ENCODE data around the gene GABRA5.
"Not testable (repeated sequence)": the region's sequence is repeated elsewhere in the genome, so short reads cannot be mapped to it uniquely, and the experiment has no call there.

GABRA5 gene

GRCh38 chr15:26866298-26867199 lies at the start of gene GABRA5:
TSS of gene GABRA5 (plus strand) at chr15:26867062. CDS start at chr15:26869249, 2,187 bp downstream.
- DNase-seq, result no peak

- DNase-seq, result not testable (repeated sequence)
Observed at GRCh38 chr15:26831191-26831590, 35.7 kb upstream of the GABRA5 start.

GRCh38 chr15:26831951-26832350 lies 34.9 kb upstream of the GABRA5 start:
- no peak for DNase-seq

- DNase-seq, result peak in 2 of 3 donors; percentile 5 to 6
Observed at GRCh38 chr15:26838742-26839460, 28.0 kb upstream of the GABRA5 start.

DNA sequence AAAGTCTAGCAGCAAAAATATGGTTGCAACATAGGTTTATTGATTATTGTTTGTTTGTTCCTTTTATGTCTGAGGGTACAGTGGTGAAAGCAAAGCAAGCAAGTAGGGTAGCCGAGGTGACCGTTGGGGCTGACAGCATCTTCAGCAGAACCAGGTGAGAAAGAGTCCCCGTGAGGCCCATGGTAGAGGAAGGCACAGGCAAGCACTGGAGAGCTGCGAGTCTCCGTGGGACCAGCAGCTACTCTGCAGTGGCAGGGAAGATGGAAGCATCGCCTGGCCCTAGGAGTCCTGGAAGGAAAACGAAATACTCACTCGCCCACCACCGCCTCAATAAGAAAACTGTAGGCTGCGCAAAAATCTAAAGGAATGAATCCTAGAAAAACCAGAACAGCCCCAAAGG lies 25.3 kb upstream of the GABRA5 start:
- DNase-seq, result no peak

DNA sequence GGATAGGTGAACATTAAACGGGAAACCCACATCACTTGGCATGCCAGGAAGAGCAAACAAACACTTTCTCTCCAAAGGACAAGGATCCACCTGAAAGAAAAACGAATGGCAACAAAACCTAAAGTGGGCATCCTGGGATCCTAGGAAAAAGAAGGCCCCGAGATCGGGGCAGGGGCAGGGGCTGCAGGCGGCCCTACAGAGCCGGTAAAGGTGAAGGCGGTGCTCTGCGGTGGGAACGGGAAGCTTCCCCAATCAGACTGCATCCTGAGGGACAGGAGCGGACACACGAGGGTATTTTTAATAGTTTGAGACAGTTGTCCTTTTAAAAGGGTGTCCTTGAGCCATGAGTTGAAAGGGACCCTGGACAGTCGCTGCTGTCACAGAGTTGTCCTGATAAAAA lies 24.9 kb upstream of the GABRA5 start:
- no peak for DNase-seq

GRCh38 chr15:26842391-26842790 lies 24.5 kb upstream of the GABRA5 start:
- DNase-seq, result no peak

GRCh38 chr15:26844901-26845300 lies 22.0 kb upstream of the GABRA5 start:
- DNase-seq, result no peak

DNA sequence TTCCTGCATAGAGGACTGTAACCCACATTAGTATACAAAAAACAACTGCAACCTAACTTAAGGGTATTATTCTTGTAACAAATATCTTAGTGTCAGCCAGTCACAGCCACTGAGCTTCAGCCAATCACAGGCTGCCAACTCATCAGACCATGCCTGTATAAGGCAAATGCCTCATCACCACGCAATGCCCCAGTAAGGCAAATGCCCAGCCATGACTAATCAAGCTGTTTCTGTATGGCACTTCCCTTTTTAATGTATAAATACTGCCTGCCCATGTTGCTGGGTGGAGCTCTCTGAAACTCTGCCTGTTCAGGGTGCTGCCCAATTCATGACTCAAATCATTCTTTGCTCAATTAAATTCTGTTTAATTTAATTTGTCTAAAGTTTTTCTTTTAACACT lies 18.4 kb upstream of the GABRA5 start:
- peak in 2 of 3 donors; percentile 4 to 7 for DNase-seq

- DNase-seq, result no peak
Observed at GRCh38 chr15:26850161-26850560, 16.7 kb upstream of the GABRA5 start.

DNA sequence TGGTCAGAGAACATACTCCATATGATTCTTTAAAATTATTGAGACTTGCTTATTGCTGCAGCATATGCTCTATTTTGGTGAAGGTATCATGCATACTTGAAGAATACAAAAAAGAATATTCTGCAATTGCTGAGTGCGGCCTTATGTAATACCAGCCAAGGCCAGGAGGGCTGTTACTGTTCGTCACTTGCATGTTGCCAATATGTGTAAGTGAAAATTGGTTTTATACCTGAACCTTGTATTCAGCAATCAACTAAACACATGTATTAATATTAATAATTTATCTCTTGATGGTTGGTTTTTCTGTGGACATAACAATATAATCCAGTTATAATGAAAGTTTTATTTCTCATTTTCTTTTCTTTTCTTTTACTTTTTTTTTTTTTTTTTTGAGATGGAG lies 13.9 kb upstream of the GABRA5 start:
- no peak for DNase-seq

DNA sequence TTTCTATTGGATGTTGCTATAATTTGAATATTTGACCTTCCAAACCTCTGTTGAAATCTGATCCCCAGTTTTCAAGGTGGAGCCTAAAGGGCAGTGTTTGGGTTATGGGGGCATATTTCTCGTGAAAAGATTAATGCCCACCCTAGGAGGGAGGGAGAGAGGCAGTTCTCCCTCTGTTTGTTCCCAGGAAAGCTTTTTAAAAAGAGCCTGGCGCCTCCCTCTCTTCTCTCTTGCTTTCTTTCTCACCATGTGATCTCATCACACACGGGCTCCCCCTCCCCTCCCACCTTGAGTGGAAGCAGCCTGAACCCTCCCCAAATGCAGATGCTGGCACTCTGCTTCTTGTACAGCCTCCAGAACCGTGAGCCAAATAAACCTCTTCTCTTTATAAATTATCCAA lies 12.4 kb upstream of the GABRA5 start:
- no peak for DNase-seq

DNA sequence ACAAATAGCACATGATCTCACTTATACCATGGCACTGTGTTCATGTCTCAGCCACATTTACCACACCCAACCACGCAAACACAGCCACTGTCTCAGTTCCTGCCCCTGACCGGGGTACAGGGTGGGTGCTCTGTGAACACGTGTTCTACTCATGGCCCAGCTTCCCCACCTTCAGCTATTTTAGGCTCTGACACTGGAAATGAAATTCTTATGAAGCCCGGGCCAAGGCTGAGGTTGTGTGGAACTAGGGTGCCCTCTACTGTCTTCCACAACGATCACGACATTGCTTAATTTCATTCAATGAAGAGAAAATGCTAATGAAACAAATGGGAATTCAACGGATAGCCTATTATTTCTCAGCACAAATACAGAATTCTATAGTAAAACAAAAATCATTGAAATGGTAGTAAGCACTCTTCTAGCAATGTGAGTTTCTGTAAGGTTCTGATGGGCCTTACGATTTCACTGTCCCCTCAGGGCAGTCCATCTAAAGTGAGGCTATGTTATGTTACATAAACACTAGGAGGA lies 2.1 kb upstream of the GABRA5 start:
- DNase-seq, result peak in 2 of 3 donors; percentile 13 to 17

DNA sequence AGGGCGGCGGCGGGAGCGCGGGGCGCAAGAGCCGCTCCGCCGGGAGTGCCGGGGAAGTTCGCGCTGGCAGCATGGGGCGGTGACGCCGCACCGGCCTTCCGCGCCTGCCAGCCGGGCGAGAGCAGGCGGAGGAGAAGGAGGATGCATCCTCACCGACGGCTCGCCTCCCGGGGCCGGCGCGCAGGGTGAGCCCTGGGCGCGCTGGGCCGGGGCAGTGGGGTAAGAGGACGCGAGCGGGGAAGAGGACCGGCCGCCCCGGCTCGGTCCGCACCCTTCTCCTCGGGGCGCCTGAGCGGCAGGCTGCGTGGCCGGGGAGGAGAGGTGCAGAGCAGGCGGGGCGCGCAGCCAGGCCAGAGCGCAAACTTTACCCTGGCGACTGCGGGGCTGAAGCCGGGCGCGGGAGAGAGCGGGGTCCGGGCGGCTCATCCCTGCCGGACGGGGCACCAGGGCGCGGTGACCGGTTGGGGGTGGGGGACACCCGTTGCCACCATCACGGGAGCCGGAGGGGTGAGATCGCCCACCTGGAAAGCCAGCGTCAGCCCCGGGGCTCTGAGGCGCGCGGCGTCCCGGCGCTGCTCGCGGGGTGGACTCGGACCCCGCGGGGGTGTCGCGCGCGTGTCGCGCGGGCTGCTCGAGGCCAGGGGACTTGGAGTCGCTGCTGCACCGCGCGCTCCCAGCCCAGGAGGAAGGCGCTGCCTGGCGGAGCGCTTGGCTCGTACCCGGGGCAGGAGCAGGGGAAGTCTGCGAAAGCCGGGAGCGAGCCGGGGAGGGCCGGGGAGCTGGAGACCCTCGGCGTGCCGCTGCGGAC lies 542 bp downstream of the GABRA5 start:
- no peak for DNase-seq

DNA sequence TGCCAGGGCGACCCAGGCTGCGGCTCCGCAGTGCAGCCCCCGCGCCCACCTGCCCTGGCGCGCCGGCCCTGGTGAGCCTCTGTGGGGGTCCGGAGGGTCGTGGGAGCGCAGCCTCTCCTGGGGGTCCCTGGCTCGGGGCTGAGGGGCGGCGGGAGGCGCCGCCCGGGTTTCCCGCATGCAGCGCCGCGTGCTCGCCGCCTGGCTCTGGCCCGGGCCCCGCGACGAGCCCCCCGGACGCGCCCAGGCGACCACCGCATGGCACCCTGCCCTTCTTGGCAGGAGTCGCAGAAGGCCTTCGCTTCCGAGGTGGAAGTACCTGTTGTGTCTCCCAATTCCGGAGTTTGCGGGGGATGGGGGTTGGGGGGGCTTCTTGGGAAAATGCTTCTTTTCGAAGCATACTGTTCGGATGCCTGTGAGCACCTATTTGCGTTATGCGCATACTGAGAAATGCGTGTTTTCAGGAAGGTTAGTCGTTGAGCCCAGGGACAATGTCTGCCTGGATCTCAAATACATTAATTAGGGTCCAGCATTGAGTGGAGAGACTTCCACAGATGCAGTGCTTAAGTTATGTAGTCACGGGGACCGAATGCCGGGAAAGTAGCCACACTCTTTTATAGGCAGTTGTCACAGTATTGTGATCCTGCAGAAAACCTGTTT lies 1.3 kb downstream of the GABRA5 start:
- no peak for DNase-seq

DNA sequence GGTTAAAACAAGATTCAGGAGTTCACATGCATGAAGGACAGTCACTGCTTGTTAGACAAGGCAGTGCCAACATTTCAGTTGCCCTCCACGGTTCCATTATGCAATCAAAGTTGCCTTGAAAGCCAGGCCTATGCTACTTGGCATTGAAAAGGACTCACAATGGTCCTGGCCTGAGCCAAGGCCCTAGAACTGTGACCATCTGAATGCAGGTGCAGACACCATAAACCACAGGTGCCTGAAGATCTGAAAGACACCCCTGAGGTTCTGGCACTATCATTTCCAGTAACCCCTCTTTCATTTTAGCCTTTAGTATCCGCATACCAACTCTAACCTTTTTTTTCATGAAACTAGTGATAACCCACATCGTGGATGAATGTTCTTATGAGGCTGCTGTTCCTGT lies 2.8 kb downstream of the GABRA5 start:
- DNase-seq, result no peak

- no peak for DNase-seq
Observed at GRCh38 chr15:26870346-26870745, 3.5 kb downstream of the GABRA5 start.

DNA sequence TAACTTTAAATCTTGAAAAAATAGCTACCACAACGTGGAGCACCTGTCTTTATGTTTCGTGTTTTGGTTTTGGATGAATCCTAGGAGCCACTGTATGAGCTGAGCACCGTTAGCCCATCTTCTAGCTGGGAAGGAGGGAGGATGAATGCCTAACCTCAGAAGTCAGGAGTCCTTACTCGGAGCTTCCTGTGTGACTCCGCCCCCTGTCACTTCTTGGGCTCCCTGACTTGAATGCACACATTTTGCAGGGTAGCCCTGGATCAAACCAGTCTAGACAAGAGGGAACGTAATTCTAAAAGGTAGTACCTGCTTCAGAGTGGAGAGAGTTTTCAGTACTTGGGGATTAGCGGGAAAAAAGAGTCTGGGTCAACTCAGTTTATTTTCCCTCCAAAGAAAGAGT lies 5.3 kb downstream of the GABRA5 start:
- DNase-seq, result no peak

DNA sequence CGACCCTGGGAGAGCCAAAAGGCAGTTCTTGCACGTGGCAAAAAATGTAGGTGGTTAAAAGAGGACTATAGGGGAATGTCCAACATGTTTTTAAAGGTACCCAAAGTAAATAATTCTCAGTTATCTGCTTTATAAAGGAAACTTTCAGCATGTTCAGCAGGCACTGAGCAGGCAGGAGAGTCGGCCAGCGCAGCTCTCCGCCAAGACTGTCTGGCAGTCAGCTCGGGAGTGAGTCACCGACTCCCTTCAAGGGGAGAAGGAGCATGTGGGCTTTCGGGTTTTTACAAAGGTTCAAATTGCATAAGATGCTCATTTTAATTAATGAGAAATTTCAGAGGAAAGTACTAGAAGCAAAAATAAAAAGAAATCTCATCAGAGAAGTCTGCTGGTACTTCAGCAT lies 7.0 kb downstream of the GABRA5 start:
- DNase-seq, result no peak

DNA sequence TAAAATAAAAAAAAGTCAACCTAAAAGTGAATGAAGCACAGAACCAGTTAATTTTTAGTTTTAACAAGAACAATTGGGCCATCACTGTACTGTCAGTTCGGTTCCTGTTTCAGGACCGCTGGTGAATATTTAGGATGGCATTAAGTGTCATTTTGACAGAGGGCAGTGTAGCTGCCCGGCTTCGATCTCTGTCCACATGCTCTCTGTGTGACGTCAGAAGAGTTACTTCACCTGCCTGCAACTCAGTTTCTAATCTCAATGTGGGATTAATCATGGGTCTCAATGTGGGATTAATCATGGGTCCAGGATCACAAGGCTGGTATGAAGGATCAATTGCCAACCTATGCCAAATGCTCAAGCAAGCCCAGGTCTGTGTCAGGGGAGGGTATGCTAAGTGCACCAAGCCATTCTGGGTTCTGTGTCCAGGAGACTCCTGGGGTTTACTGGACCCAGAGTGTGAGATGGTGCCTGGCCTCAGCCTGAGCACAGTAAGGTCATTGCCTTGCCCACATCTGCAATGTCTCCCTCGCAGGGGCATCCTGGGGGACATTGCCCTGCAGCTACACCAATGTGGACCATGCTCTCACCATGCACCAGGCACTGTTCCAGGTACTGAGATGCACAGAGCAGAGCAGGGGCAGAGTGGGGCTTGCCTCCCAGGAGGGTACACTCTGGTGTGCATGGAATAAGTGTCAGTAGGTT lies 8.1 kb downstream of the GABRA5 start:
- DNase-seq, result no peak

DNA sequence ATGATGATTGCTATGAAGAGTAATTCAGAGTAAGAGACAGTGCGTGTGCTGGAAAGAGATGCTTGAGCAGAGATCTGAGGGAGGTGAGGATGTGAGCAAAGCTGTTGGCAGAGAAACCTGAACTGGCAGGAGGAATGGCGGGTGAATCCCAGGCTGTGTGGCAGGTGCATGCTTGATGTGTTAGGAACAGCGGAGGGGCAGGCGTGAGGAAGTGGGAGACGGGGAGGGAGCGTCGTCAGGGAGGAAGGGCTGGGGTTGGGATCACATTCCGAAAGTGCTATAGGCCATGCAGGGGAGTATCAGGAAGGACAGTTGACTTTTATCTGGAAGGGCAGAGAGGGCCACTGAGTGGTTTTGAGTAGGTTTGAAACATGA lies 8.6 kb downstream of the GABRA5 start:
- no peak for DNase-seq

DNA sequence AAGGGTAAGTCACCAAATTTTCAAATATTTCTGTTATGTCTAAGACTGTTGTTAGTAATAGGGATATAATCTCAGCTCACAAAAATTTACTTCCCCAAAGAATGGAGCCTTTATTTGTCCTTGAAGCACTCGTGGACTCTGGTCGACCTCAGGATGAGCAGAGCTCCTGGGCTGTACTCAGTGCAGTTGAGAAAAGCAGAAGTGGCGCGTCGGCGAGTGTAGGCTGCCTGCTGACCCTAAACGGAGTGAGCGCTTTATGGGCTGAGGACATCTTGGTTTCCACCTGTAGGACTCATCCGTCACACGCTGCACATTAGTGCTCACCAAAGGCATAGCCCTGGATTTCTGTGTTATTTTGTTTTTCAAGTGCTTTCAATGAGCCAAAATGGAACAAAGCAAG lies 11.0 kb downstream of the GABRA5 start:
- no peak for DNase-seq
